Midbrain (tissue), 1 donor: ENCODE results near the gene MBTD1.

Experiments
- DNase-seq: peaks from one replicate; lab custom pipeline; 2025; lab: John Stamatoyannopoulos, UW

MBTD1 gene

GRCh38 chr17:51147650-51148049 lies 112.2 kb downstream of the MBTD1 start:
- no peak for DNase-seq

GRCh38 chr17:51144266-51145022 lies 115.4 kb downstream of the MBTD1 start:
- DNase-seq: no peak

GRCh38 chr17:51142597-51142996 lies 117.3 kb downstream of the MBTD1 start:
- DNase-seq: no peak

GRCh38 chr17:51135956-51136355 lies 123.9 kb downstream of the MBTD1 start:
- no peak for DNase-seq

- no peak for DNase-seq
Measured at GRCh38 chr17:51133365-51133764, 126.5 kb downstream of the MBTD1 start.

- DNase-seq: no peak
Measured at GRCh38 chr17:51132964-51133319, 126.9 kb downstream of the MBTD1 start.

- DNase-seq: no peak
Measured at GRCh38 chr17:51128076-51128475, 131.8 kb downstream of the MBTD1 start.
